OCI-LY1 (cell line): ENCODE measurements around the gene MDFIC.

Experiments used
- EZH2 ChIP-seq: fragments of 200-600 bp; sonication (generic), shearing (Covaris generic); IDR thresholded peaks from 2 replicates; pipeline ENCODE4 v1.8.0; 2017; ENCODE audit warnings: borderline replicate concordance, mixed run types, mild to moderate bottlenecking, antibody characterized with exemption, low read length, moderate library complexity, mixed read lengths
- TF ChIP-seq, protein P1 (sequence below): fragments of 200-600 bp; sonication (generic), shearing (Covaris generic); IDR thresholded peaks from 2 replicates; pipeline ENCODE4 v1.5.1; 2017; ENCODE audit warnings: mild to moderate bottlenecking, antibody characterized with exemption, low read length, moderate library complexity, mixed read lengths

DNA sequence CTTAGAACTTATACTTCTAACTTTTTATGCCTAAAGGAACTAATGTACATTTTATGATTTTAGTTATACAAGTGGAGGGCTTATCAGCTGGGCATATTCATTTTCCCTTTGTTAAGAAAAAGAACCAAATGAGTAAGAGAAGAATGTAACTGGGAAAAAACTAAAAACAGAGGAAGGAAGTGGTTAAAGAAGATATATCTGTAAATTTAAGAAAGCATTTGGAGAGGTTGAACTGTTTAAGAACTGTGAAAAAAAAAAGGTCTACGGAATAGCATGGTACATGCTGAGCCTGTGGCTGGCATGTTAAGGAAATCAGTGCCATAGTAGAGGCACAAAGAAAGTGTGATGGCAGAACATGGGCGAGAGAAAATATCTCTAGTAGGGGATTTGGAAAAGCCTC lies 6.2 kb downstream of the MDFIC start:
- TF ChIP-seq, protein P1, sequence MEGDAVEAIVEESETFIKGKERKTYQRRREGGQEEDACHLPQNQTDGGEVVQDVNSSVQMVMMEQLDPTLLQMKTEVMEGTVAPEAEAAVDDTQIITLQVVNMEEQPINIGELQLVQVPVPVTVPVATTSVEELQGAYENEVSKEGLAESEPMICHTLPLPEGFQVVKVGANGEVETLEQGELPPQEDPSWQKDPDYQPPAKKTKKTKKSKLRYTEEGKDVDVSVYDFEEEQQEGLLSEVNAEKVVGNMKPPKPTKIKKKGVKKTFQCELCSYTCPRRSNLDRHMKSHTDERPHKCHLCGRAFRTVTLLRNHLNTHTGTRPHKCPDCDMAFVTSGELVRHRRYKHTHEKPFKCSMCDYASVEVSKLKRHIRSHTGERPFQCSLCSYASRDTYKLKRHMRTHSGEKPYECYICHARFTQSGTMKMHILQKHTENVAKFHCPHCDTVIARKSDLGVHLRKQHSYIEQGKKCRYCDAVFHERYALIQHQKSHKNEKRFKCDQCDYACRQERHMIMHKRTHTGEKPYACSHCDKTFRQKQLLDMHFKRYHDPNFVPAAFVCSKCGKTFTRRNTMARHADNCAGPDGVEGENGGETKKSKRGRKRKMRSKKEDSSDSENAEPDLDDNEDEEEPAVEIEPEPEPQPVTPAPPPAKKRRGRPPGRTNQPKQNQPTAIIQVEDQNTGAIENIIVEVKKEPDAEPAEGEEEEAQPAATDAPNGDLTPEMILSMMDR: no peak
- no peak for TF ChIP-seq EZH2
